HEK293 (cell line): ENCODE results near the gene ACTN4.

Experiments
- CTCF ChIA-PET: fragments of 350-600 bp; formaldehyde crosslinking; extraction: SDS; loops from one replicate; lab custom pipeline; 2021; ENCODE audit warnings: antibody characterized with exemption; lab: Yijun Ruan, JAX
- POLR2A ChIA-PET: fragments of 300-600 bp; formaldehyde crosslinking; extraction: SDS; loops from one replicate; lab custom pipeline; 2020; ENCODE audit warnings: antibody characterized with exemption, inconsistent platforms; lab: Yijun Ruan, JAX
- H3K27ac ChIP-seq: fragments of 200-500 bp; sonication (Bioruptor generic); 2 replicates; pipeline ENCODE4 v1.5.1; 2014; ENCODE audit warnings: low read depth, low read length, control low read depth, inconsistent platforms; ENCODE audit errors: extremely low read depth
- H3K36me3 ChIP-seq, 2 experiments: fragments of 200-500 bp in 1 of 2; sonication (Bioruptor generic) in 1 of 2; 1 replicate in 1 of 2; 2 replicates in 1 of 2; pipeline ENCODE4 v1.5.1; 2014 to 2017; ENCODE audit warnings: inconsistent platforms in 2 of 2, low read length in 2 of 2; ENCODE audit not compliant: control insufficient read depth in 2 of 2, insufficient read depth in 1 of 2
- H3K4me1 ChIP-seq: fragments of 200-500 bp; sonication (Bioruptor generic); 2 replicates; pipeline ENCODE4 v1.5.1; 2014; ENCODE audit warnings: mild to moderate bottlenecking, low read length, inconsistent platforms; ENCODE audit not compliant: control insufficient read depth, insufficient read depth
- H3K4me3 ChIP-seq: 2 replicates; pipeline ENCODE4 v1.5.1; 2011; ENCODE audit warnings: low read depth, mild to moderate bottlenecking, control low read depth, low read length, moderate library complexity
- H3K9me3 ChIP-seq: fragments of 200-500 bp; sonication (Bioruptor generic); 2 replicates; pipeline ENCODE4 v1.5.1; 2014; ENCODE audit warnings: low read depth, low read length, inconsistent platforms; ENCODE audit not compliant: control insufficient read depth, insufficient read depth
- BCL6B ChIP-seq: fragments of 450-650 bp; formaldehyde crosslinking; IDR thresholded peaks from 2 replicates; pipeline ENCODE4 v1.5.1; 2017; ENCODE audit warnings: missing biosample characterization, missing genetic modification characterization
- HOXA7 ChIP-seq: sonication (generic); formaldehyde crosslinking; IDR thresholded peaks from 2 replicates; pipeline ENCODE4 v1.8.1; 2022; ENCODE audit warnings: missing genetic modification reagents, borderline replicate concordance
- KLF1 ChIP-seq: fragments of 450-650 bp; formaldehyde crosslinking; IDR thresholded peaks from 2 replicates; pipeline ENCODE4 v1.5.1; 2016; ENCODE audit warnings: missing biosample characterization, missing genetic modification characterization
- KLF7 ChIP-seq: fragments of 450-650 bp; formaldehyde crosslinking; IDR thresholded peaks from 2 replicates; pipeline ENCODE4 v1.5.1; 2016; ENCODE audit warnings: missing biosample characterization, missing genetic modification characterization, borderline replicate concordance
- KLF8 ChIP-seq: fragments of 450-650 bp; formaldehyde crosslinking; IDR thresholded peaks from 2 replicates; pipeline ENCODE4 v1.5.1; 2016; ENCODE audit warnings: missing biosample characterization, missing genetic modification characterization
- ZBTB11 ChIP-seq: fragments of 450-650 bp; formaldehyde crosslinking; conservative IDR thresholded peaks from 2 replicates; pipeline ENCODE4 v1.5.1; 2016; ENCODE audit warnings: low read depth, missing biosample characterization, missing genetic modification characterization
- ZBTB49 ChIP-seq: fragments of 450-650 bp; formaldehyde crosslinking; IDR thresholded peaks from 2 replicates; pipeline ENCODE4 v1.5.1; 2016; ENCODE audit warnings: missing biosample characterization, missing genetic modification characterization, low read depth
- ZFP69B ChIP-seq: fragments of 450-650 bp; formaldehyde crosslinking; IDR thresholded peaks from 2 replicates; pipeline ENCODE4 v1.5.1; 2016; ENCODE audit warnings: missing biosample characterization, missing genetic modification characterization
- ZNF121 ChIP-seq: fragments of 450-650 bp; formaldehyde crosslinking; IDR thresholded peaks from 2 replicates; pipeline ENCODE4 v1.5.1; 2016; ENCODE audit warnings: missing biosample characterization, missing genetic modification characterization
- ZNF211 ChIP-seq: fragments of 450-650 bp; formaldehyde crosslinking; IDR thresholded peaks from 2 replicates; pipeline ENCODE4 v1.5.1; 2016; ENCODE audit warnings: low read depth, missing biosample characterization, missing genetic modification characterization
- ZNF354C ChIP-seq: fragments of 450-650 bp; formaldehyde crosslinking; IDR thresholded peaks from 2 replicates; pipeline ENCODE4 v1.5.1; 2016; ENCODE audit warnings: missing biosample characterization, missing genetic modification characterization, low read depth, borderline replicate concordance
- ZNF488 ChIP-seq: fragments of 450-650 bp; formaldehyde crosslinking; IDR thresholded peaks from 2 replicates; pipeline ENCODE4 v1.5.1; 2016; ENCODE audit warnings: missing biosample characterization, missing genetic modification characterization
- ZNF571 ChIP-seq: fragments of 450-650 bp; formaldehyde crosslinking; IDR thresholded peaks from 2 replicates; pipeline ENCODE4 v1.5.0; 2017; ENCODE audit warnings: missing biosample characterization, missing genetic modification characterization
- ZNF701 ChIP-seq: fragments of 450-650 bp; formaldehyde crosslinking; IDR thresholded peaks from 2 replicates; pipeline ENCODE4 v1.5.1; 2016; ENCODE audit warnings: missing biosample characterization, missing genetic modification characterization
- ZNF785 ChIP-seq: fragments of 450-650 bp; formaldehyde crosslinking; IDR thresholded peaks from 2 replicates; pipeline ENCODE4 v1.5.1; 2016; ENCODE audit warnings: missing biosample characterization, missing genetic modification characterization

Gene ACTN4

GRCh38 chr19:38709119-38709518, 61.7 kb downstream of the ACTN4 start:
- CTCF ChIA-PET, result interaction anchor here (0.5 to 0.6 kb wide), 3 partner anchors 10 to 45 kb away, joined by 3 read pairs; no protein-coding TSS in a partner anchor
- Histone ChIP-seq H3K4me1 (no peaks in the 10 kb centered on the region), H3K4me3 (no peak overlapping the region)
- POLR2A ChIA-PET, result interaction anchor here (0.6 to 1.1 kb wide), 2 partner anchors 62 to 66 kb away, joined by 3 read pairs; partner anchors contain the start of gene ACTN4
- no peak for TF ChIP-seq ZNF701
- TF ChIP-seq ZBTB49 (tag by site-specific recombination), result no peak
- TF ChIP-seq ZBTB11 (tag by site-specific recombination), result no peak
- no peak for TF ChIP-seq BCL6B
- TF ChIP-seq ZNF211, result no peak
- TF ChIP-seq ZNF354C (tag by site-specific recombination), result no peak
- no peak for TF ChIP-seq ZNF785 (tag by site-specific recombination)
- no peak for TF ChIP-seq KLF7 (tag by site-specific recombination)
- no peak for TF ChIP-seq ZNF488 (tag by site-specific recombination)
- no peak for TF ChIP-seq ZNF121
- no peak for TF ChIP-seq ZFP69B (tag by site-specific recombination)
- TF ChIP-seq, all 188 proteins: peak for 0
- Histone ChIP-seq H3K36me3 (peaks cover 81 to 100% of the 10 kb centered on the region in 2 experiments), H3K9me3 (no peaks in the 10 kb centered on the region), H3K27ac (0 out of 2 replicates have a peak overlapping the region, but pooled peaks have one; percentile 24)

GRCh38 chr19:38709671-38710415, 62.4 kb downstream of the ACTN4 start:
- CTCF ChIA-PET, result interaction anchor here (0.5 to 1.5 kb wide), 5 partner anchors 11 to 73 kb away, joined by 3 to 7 read pairs (median 4); partner anchors contain the start of gene ACTN4
- POLR2A ChIA-PET, result interaction anchor here (0.6 to 1.1 kb wide), 2 partner anchors 23 to 62 kb away, joined by 3 read pairs; partner anchors contain the start of gene ACTN4
- TF ChIP-seq KLF1 (tag by site-specific recombination) (peak; percentile 86), ZNF571 (tag by site-specific recombination) (no peak), KLF8 (tag by site-specific recombination) (peak; percentile 55; the same call in 1 of the 2 replicates), HOXA7 (no peak)
- no peak overlapping the region for H3K4me3 ChIP-seq
- peak overlapping the region; percentile 24; the same call in 1 of the 2 replicates for H3K27ac ChIP-seq
- peaks cover 81 to 100% of the 10 kb centered on the region in 2 experiments for H3K36me3 ChIP-seq
- no peaks in the 10 kb centered on the region for H3K9me3 ChIP-seq
- H3K4me1 ChIP-seq, result no peaks in the 10 kb centered on the region
